ENCODE data around the gene MYLK. TPM values are rescaled to one million over a fixed set of nuclear protein-coding genes. Genes with fewer than 3 reads are reported as not detected.

Gene MYLK
- polyA plus RNA-seq, 3 donors = 0.35 to 1.3 (median 0.51) TPM

DNA sequence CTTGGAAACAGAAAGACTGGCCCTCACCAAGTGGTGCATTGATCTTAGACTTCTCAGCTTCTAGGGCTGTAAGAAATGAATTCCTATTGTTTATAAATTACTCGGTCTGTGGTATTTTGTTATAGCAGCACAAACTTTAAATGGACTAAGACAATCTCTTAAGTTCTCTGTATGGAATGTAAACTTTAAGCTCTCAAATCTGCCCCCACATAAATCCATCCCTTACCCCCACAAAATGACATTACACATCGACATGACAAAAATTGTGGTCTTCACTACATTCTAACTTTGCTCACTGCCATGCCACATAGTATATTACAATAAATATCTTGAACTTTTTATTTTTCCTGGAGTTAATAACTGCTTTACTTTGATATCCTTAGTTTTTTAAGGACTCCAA is 121.3 kb downstream of the MYLK start:
- H3K36me3 ChIP-seq (replicated peaks in 1 of 2; ENCODE audit: control insufficient read depth in 1 of 2, insufficient read depth in 2 of 2, low read length in 2 of 2) = no peaks in the 10 kb centered on the region
- no peaks in the 10 kb centered on the region for H3K4me1 ChIP-seq (ENCODE audit: control insufficient read depth in 1 of 2, insufficient read depth in 2 of 2, low read length in 2 of 2)

DNA sequence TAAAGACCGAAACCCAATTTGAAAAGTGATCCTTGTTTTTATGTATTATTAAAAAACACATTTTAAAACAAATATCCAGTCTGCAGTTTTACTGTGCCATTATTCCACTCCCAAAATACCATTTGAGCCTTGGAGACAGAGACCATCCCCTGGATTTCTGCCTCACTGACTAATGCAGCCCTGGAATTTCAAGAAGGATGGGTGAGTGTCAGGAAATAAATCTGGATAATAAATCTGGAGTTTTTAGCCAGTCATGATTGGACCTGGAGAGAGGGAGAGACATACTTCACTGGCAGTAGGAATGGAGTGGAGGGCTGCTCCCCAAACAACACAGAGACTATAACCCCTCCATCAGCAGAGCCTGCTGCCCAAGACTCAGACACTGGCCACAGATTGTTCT is 123.3 kb downstream of the MYLK start:
- H2AFZ ChIP-seq (ENCODE audit: insufficient read depth, low read depth, low read length, poor library complexity, severe bottlenecking) = no peak overlapping the region
- peaks cover 0 to 3% (median 0%) of the 10 kb centered on the region in 7 donors for H3K9me3 Mint-ChIP-seq
- no peaks in the 10 kb centered on the region for H3K27me3 Mint-ChIP-seq (ENCODE audit: low read depth in 3 of 3)
- no peak overlapping the region for H3K27ac ChIP-seq (ENCODE audit: low read depth in 1 of 2, low read length in 2 of 2)
- peaks cover 10% of the 10 kb centered on the region in 2 donors for H3K4me1 ChIP-seq (ENCODE audit: control insufficient read depth in 1 of 2, insufficient read depth in 2 of 2, low read length in 2 of 2)
- H3K4me1 Mint-ChIP-seq = peaks cover 34% of the 10 kb centered on the region
- TF ChIP-seq CTCF (IDR thresholded peaks at IDR 0.05) = no peak
- WGBS (ENCODE audit: insufficient coverage) = no CpG with 5 or more reads among the region's 1 CpG
- H4K20me1 ChIP-seq (ENCODE audit: insufficient read depth, low read length) = no peaks in the 10 kb centered on the region
- no peaks in the 10 kb centered on the region for H3K27me3 ChIP-seq (ENCODE audit: control insufficient read depth in 2 of 2, insufficient read depth in 2 of 2, low read length in 2 of 2)
- intact Hi-C loops (cut with micrococcal nuclease) = no loop called here
- H3K27ac Mint-ChIP-seq = no peak overlapping the region
- H3K36me3 ChIP-seq (replicated peaks in 1 of 2; ENCODE audit: control insufficient read depth in 1 of 2, insufficient read depth in 2 of 2, low read length in 2 of 2) = no peaks in the 10 kb centered on the region
- no peak overlapping the region for H3K9ac ChIP-seq (ENCODE audit: insufficient read depth, low read length, poor library complexity, severe bottlenecking)
- no peaks in the 10 kb centered on the region for H3K79me2 ChIP-seq (ENCODE audit: insufficient read depth, low read length)
- DNase-seq = no peak
- H3K9me3 ChIP-seq (replicated peaks in 1 of 2; ENCODE audit: control insufficient read depth in 1 of 2, insufficient read depth in 1 of 2, low read length in 2 of 2) = no peaks in the 10 kb centered on the region
- no peak overlapping the region for H3K4me3 Mint-ChIP-seq
- no peak overlapping the region for H3K4me3 ChIP-seq (replicated peaks in 1 of 3; ENCODE audit: low read depth in 2 of 3, low read length in 3 of 3)
- H3K4me2 ChIP-seq (replicated peaks; ENCODE audit: extremely low read depth, low read length, poor library complexity, severe bottlenecking) = no peak overlapping the region
- no peaks in the 10 kb centered on the region for H3K36me3 Mint-ChIP-seq

More for the DNA sequence above, 121.3 kb downstream of the MYLK start:
- DNase-seq = no peak
- H3K4me1 Mint-ChIP-seq = peaks cover 20% of the 10 kb centered on the region
- H3K9me3 Mint-ChIP-seq = peaks cover 0 to 5% (median 0%) of the 10 kb centered on the region in 7 donors
- H3K27ac ChIP-seq (ENCODE audit: low read depth in 1 of 2, low read length in 2 of 2) = no peak overlapping the region
- no CpG with 5 or more reads among the region's 2 CpGs for WGBS (ENCODE audit: insufficient coverage)
- no peak overlapping the region for H3K4me3 ChIP-seq (replicated peaks in 1 of 3; ENCODE audit: low read depth in 2 of 3, low read length in 3 of 3)
- no peak overlapping the region for H3K4me3 Mint-ChIP-seq
- no peaks in the 10 kb centered on the region for H3K27me3 ChIP-seq (ENCODE audit: control insufficient read depth in 2 of 2, insufficient read depth in 2 of 2, low read length in 2 of 2)
- intact Hi-C loops (cut with micrococcal nuclease) = no loop called here
- H3K4me2 ChIP-seq (replicated peaks; ENCODE audit: extremely low read depth, low read length, poor library complexity, severe bottlenecking) = no peak overlapping the region
- H3K79me2 ChIP-seq (ENCODE audit: insufficient read depth, low read length) = no peaks in the 10 kb centered on the region
- no peaks in the 10 kb centered on the region for H3K27me3 Mint-ChIP-seq (ENCODE audit: low read depth in 3 of 3)
- H2AFZ ChIP-seq (ENCODE audit: insufficient read depth, low read depth, low read length, poor library complexity, severe bottlenecking) = no peak overlapping the region
- no peaks in the 10 kb centered on the region for H4K20me1 ChIP-seq (ENCODE audit: insufficient read depth, low read length)
- no peak overlapping the region for H3K27ac Mint-ChIP-seq
- H3K9me3 ChIP-seq (replicated peaks in 1 of 2; ENCODE audit: control insufficient read depth in 1 of 2, insufficient read depth in 1 of 2, low read length in 2 of 2) = no peaks in the 10 kb centered on the region
- no peak overlapping the region for H3K9ac ChIP-seq (ENCODE audit: insufficient read depth, low read length, poor library complexity, severe bottlenecking)
- TF ChIP-seq CTCF (IDR thresholded peaks at IDR 0.05) = no peak
- no peaks in the 10 kb centered on the region for H3K36me3 Mint-ChIP-seq

Data from CD14-positive monocyte (primary cell).